Measurements from ENCODE around the gene ZBTB1. TPM values are rescaled to one million over a fixed set of nuclear protein-coding genes. Genes with fewer than 3 reads are reported as not detected.

ZBTB1 gene
- polyA plus RNA-seq, 4 donors: 6.2 to 44.2 (median 10.8) TPM

- Histone ChIP-seq H3K27ac (ENCODE audit: low read depth in 1 of 3, low read length in 2 of 3) (peak overlapping the region; percentile 98 to 100 (median 100)), H3K4me3 (ENCODE audit: low read depth in 1 of 3, low read length in 3 of 3) (peak overlapping the region in 2 of 3 donors; percentile 91 to 99), H3K36me3 (ENCODE audit: control insufficient read depth in 3 of 3, insufficient read depth in 2 of 3, low read depth in 1 of 3, low read length in 3 of 3) (peaks cover 0 to 5% (median 0%) of the 10 kb centered on the region in 3 donors), H3K4me1 (ENCODE audit: control insufficient read depth in 3 of 3, insufficient read depth in 2 of 3, low read depth in 1 of 3, low read length in 2 of 3) (peaks cover 4 to 30% (median 19%) of the 10 kb centered on the region in 3 donors), H3K9me3 (ENCODE audit: control insufficient read depth in 2 of 2, insufficient read depth in 1 of 2, low read depth in 1 of 2, low read length in 1 of 2) (no peaks in the 10 kb centered on the region), H3K27me3 (ENCODE audit: control insufficient read depth in 3 of 3, insufficient read depth in 3 of 3, low read length in 3 of 3) (no peaks in the 10 kb centered on the region)
- FAIRE-seq (no peak), DNase-seq (peak in 1 of 2 donors; percentile 18)
- WGBS, 3 donors: 28 to 41% (median 35%) methylated on average over 6 of the region's 6 CpGs
Measured at GRCh38 chr14:64502456-64502855, 2.1 kb upstream of the ZBTB1 start.

GRCh38 chr14:64502887-64503433 is 1.6 kb upstream of the ZBTB1 start:
- Histone ChIP-seq H3K4me3 (ENCODE audit: low read depth in 1 of 3, low read length in 3 of 3) (peak overlapping the region; percentile 91 to 99 (median 92)), H3K27me3 (ENCODE audit: control insufficient read depth in 3 of 3, insufficient read depth in 3 of 3, low read length in 3 of 3) (no peaks in the 10 kb centered on the region), H3K36me3 (ENCODE audit: control insufficient read depth in 3 of 3, insufficient read depth in 2 of 3, low read depth in 1 of 3, low read length in 3 of 3) (peaks cover 0 to 5% (median 0%) of the 10 kb centered on the region in 3 donors), H3K4me1 (ENCODE audit: control insufficient read depth in 3 of 3, insufficient read depth in 2 of 3, low read depth in 1 of 3, low read length in 2 of 3) (peaks cover 4 to 30% (median 24%) of the 10 kb centered on the region in 3 donors), H3K27ac (ENCODE audit: low read depth in 1 of 3, low read length in 2 of 3) (peak overlapping the region; percentile 98 to 100 (median 100)), H3K9me3 (ENCODE audit: control insufficient read depth in 2 of 2, insufficient read depth in 1 of 2, low read depth in 1 of 2, low read length in 1 of 2) (no peaks in the 10 kb centered on the region)
- DNase-seq: peak; percentile 35 to 67
- no peak for FAIRE-seq
- 0 to 1% (median 0%) methylated on average over 29 of the region's 29 CpGs for WGBS, 3 donors

DNA sequence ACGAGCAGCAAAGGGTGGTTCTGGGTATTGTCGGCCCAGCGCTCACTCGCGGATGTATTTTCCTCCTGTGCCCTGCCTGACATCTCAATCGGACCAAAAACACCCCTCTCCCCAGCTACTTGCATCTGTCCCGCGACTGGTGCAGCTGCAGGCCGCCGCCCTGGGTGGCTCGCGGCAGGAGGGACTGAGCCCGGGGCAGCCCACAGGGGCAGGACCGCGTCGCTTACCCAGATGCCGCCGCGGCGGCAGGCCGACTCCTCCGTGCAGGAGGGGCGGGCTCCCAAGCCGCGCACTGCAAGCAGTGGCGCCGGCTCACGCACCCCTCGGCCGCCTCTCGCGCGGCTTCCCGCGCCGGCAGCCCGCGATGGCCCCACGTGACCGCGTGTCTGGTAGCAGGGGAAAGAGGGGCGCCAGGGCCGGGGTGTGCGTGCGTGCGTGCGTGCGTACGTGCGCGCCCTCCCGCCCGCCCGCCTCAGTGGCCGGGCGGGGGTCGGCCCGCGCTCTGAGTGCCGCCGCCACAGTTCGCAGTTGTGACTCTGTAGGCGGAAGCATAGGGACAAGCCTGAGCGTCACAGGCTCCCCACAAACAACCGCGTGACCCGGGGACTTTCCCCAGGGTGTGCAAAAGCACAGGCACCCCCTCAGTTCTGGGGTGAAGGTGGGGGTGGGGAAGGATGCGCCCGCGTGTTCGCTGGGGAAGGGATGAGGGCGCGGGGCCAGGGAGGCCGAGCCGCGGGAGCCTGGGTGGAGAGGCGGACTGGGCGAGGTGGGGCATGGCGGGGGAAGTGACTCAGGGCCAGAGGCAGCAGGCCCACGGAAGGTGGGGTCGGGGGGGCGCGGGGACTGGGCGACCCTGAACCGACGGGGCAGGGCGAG is 898 bp upstream of the ZBTB1 start, which contains the start of gene ZBTB25:
ZBTB25 (minus strand) TSS at position 405 of the 876 bp plus-strand sequence. CDS start 13,305 bp downstream, outside the sequence.
- DNase-seq (peak; percentile 89 to 95), FAIRE-seq (no peak)
- H3K9me3 ChIP-seq (ENCODE audit: control insufficient read depth in 2 of 2, insufficient read depth in 1 of 2, low read depth in 1 of 2, low read length in 1 of 2): no peaks in the 10 kb centered on the region
- H3K4me1 ChIP-seq (ENCODE audit: control insufficient read depth in 3 of 3, insufficient read depth in 2 of 3, low read depth in 1 of 3, low read length in 2 of 3): peaks cover 4 to 30% (median 28%) of the 10 kb centered on the region in 3 donors
- H3K27ac ChIP-seq (ENCODE audit: low read depth in 1 of 3, low read length in 2 of 3): peak within 1 kb of the TSS; percentile 98 to 100 (median 100)
- WGBS, 3 donors: 0 to 1% (median 0%) methylated on average over 70 to 87 of the region's 87 CpGs
- H3K36me3 ChIP-seq (ENCODE audit: control insufficient read depth in 3 of 3, insufficient read depth in 2 of 3, low read depth in 1 of 3, low read length in 3 of 3): peaks cover 0 to 2% (median 0%) of the 10 kb centered on the region in 3 donors
- H3K27me3 ChIP-seq (ENCODE audit: control insufficient read depth in 3 of 3, insufficient read depth in 3 of 3, low read length in 3 of 3): no peaks in the 10 kb centered on the region
- H3K4me3 ChIP-seq (ENCODE audit: low read depth in 1 of 3, low read length in 3 of 3): peak within 1 kb of the TSS; percentile 91 to 99 (median 92)

DNA sequence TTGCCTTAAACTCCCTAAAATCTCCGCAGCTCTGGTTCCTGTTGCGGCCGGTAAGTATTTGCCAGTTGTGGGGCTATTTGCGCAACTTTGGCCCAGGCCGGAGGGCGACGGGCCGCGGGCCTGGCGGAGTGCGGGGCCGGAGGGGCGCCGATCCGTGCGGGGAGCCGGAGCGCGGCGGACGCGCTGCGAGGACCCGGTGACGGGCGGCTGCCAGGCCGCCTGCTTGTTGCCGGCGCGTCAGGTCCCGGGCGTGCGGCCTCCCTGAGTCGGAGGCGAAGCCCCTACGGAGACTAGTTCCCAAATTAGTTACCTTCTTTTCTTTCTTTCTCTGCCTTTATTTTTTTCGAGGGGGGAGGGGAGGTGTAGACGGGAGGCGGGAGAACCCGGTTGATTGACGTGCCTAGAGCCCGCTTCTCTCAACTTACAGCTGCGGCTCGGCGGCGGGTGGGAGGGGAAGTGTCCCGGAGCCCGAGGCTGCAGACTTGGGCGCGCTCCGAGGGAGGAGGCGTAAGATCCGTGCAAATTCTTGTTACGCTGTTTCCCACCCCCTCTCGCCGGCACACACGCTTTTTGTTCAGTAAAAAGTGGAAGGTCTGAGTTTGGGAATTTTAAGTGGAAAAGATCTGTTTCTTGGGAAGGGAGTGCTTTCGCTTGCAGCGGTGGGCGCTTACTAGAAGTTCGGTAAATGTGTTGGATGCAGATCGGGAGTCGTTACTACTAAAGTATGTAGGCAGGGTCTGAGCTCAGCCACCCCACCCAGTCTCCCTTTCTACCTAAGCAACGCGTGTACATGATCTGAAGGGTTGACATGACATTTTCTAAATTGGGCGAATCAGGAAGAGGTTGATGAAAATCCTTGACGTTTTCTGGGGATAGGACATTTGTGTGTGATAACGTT is 576 bp downstream of the ZBTB1 start:
- DNase-seq (peak; percentile 91 to 93), FAIRE-seq (no peak)
- Histone ChIP-seq H3K27ac (ENCODE audit: low read depth in 1 of 3, low read length in 2 of 3) (peak overlapping the region; percentile 98 to 100 (median 100)), H3K4me3 (ENCODE audit: low read depth in 1 of 3, low read length in 3 of 3) (peak overlapping the region; percentile 91 to 99 (median 92)), H3K4me1 (ENCODE audit: control insufficient read depth in 3 of 3, insufficient read depth in 2 of 3, low read depth in 1 of 3, low read length in 2 of 3) (peaks cover 4 to 29% (median 25%) of the 10 kb centered on the region in 3 donors), H3K36me3 (ENCODE audit: control insufficient read depth in 3 of 3, insufficient read depth in 2 of 3, low read depth in 1 of 3, low read length in 3 of 3) (no peaks in the 10 kb centered on the region), H3K9me3 (ENCODE audit: control insufficient read depth in 2 of 2, insufficient read depth in 1 of 2, low read depth in 1 of 2, low read length in 1 of 2) (no peaks in the 10 kb centered on the region), H3K27me3 (ENCODE audit: control insufficient read depth in 3 of 3, insufficient read depth in 3 of 3, low read length in 3 of 3) (no peaks in the 10 kb centered on the region)
- whole genome bisulfite sequencing, 3 donors: 0% methylated on average over 55 to 68 of the region's 68 CpGs

GRCh38 chr14:64506721-64507120 is 2.2 kb downstream of the ZBTB1 start:
- 10 to 24% (median 15%) methylated on average over 3 of the region's 3 CpGs for WGBS, 3 donors
- Histone ChIP-seq H3K9me3 (ENCODE audit: control insufficient read depth in 2 of 2, insufficient read depth in 1 of 2, low read depth in 1 of 2, low read length in 1 of 2) (no peaks in the 10 kb centered on the region), H3K4me3 (ENCODE audit: low read depth in 1 of 3, low read length in 3 of 3) (peak overlapping the region in 1 of 3 donors; percentile 17), H3K4me1 (ENCODE audit: control insufficient read depth in 3 of 3, insufficient read depth in 2 of 3, low read depth in 1 of 3, low read length in 2 of 3) (peaks cover 3 to 37% (median 17%) of the 10 kb centered on the region in 3 donors), H3K36me3 (ENCODE audit: control insufficient read depth in 3 of 3, insufficient read depth in 2 of 3, low read depth in 1 of 3, low read length in 3 of 3) (no peaks in the 10 kb centered on the region), H3K27me3 (ENCODE audit: control insufficient read depth in 3 of 3, insufficient read depth in 3 of 3, low read length in 3 of 3) (no peaks in the 10 kb centered on the region), H3K27ac (ENCODE audit: low read depth in 1 of 3, low read length in 2 of 3) (peak overlapping the region in 2 of 3 donors; percentile 33 to 62)
- no peak for FAIRE-seq
- DNase-seq: peak in 1 of 2 donors; percentile 23

DNA sequence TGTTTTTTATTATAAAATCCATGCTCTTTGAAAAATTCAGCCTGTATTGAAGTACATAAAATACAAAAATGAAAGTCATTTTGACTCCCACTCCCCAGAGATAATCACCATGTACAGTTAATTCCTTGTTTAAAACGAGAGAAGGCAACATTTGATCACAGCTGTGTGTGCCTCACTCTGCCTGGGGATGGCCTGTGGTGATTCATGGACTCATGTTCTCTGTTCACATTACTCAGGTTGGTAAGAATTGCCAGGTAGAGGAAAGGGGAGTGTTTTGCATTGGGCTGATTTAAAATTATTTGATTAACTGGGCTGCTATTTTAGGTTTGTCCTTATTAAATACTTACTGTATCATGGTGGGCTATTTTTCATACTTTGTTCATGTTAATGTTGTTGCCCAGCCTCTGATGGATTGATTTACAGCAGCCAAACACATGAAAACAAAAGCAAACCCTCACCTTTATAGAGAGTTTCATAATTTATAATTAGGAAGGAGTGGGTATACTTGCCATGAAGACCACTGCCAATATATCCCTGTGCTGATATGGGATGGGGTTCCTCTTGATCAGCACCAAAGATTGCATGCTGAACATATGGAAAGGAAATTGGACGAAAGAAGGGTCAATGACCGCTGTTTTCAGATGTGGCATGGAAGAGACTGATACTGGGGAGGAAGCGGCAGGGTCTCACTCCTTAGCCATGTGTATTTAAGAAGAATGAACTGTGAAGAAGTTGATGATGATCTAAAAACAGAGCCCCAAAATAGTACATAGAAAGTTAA is 3.0 kb downstream of the ZBTB1 start:
- H3K27me3 ChIP-seq (ENCODE audit: control insufficient read depth in 3 of 3, insufficient read depth in 3 of 3, low read length in 3 of 3): no peaks in the 10 kb centered on the region
- no peaks in the 10 kb centered on the region for H3K36me3 ChIP-seq (ENCODE audit: control insufficient read depth in 3 of 3, insufficient read depth in 2 of 3, low read depth in 1 of 3, low read length in 3 of 3)
- H3K27ac ChIP-seq (ENCODE audit: low read depth in 1 of 3, low read length in 2 of 3): peak overlapping the region in 1 of 3 donors; percentile 37
- WGBS, 3 donors: 53 to 73% (median 60%) methylated on average over 4 of the region's 4 CpGs
- H3K9me3 ChIP-seq (ENCODE audit: control insufficient read depth in 2 of 2, insufficient read depth in 1 of 2, low read depth in 1 of 2, low read length in 1 of 2): no peaks in the 10 kb centered on the region
- FAIRE-seq (no peak), DNase-seq (no peak)
- no peak overlapping the region for H3K4me3 ChIP-seq (ENCODE audit: low read depth in 1 of 3, low read length in 3 of 3)
- H3K4me1 ChIP-seq (ENCODE audit: control insufficient read depth in 3 of 3, insufficient read depth in 2 of 3, low read depth in 1 of 3, low read length in 2 of 3): peaks cover 0 to 30% (median 9%) of the 10 kb centered on the region in 3 donors

DNA sequence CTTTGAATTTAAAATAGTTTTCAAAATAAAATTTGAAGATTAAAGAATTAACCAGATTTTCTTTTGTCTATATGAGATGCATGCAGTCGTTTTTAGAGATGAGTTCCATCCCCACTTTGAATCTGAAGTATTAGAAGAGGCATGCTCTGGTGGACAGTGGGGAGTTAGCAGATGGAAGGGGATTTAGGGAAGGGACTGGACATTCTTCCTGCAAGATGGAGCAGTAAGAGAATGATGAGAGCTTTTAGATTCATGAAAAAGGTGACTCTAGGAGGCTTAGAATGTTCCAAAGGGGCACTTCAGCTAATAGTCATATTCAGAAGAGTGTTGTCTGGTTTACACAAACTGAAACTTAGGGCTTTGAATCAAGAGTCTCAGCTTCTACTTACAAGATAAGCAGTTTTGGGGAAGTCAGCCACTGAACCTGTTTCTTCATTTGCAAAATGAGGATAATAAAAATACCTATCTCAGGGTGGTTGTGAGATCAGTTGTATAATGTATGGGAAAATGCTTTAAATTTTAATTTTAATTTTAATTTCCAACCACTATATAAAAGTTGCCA is 3.7 kb downstream of the ZBTB1 start:
- H3K4me1 ChIP-seq (ENCODE audit: control insufficient read depth in 3 of 3, insufficient read depth in 2 of 3, low read depth in 1 of 3, low read length in 2 of 3): peaks cover 0 to 29% (median 8%) of the 10 kb centered on the region in 3 donors
- no peaks in the 10 kb centered on the region for H3K27me3 ChIP-seq (ENCODE audit: control insufficient read depth in 3 of 3, insufficient read depth in 3 of 3, low read length in 3 of 3)
- no peaks in the 10 kb centered on the region for H3K9me3 ChIP-seq (ENCODE audit: control insufficient read depth in 2 of 2, insufficient read depth in 1 of 2, low read depth in 1 of 2, low read length in 1 of 2)
- no peak overlapping the region for H3K27ac ChIP-seq (ENCODE audit: low read depth in 1 of 3, low read length in 2 of 3)
- H3K4me3 ChIP-seq (ENCODE audit: low read depth in 1 of 3, low read length in 3 of 3): no peak overlapping the region
- H3K36me3 ChIP-seq (ENCODE audit: control insufficient read depth in 3 of 3, insufficient read depth in 2 of 3, low read depth in 1 of 3, low read length in 3 of 3): no peaks in the 10 kb centered on the region
- WGBS, 3 donors: 24 to 32% (median 32%) methylated on average over 1 of the region's 1 CpG
- FAIRE-seq: no peak
- no peak for DNase-seq
